NT2/D1 (cell line): Measurements from ENCODE around the gene GCLM.
"Not testable (repeated sequence)": the region's sequence is repeated elsewhere in the genome, so short reads cannot be mapped to it uniquely, and the experiment has no call there.

Experiments
- DNase-seq: peaks from one replicate; pipeline ENCODE4 v3.0.0-alpha.2; 2011; ENCODE audit warnings: low read depth, low spot score
- H3K27me3 ChIP-seq: 2 replicates; pipeline ENCODE4 v1.6.0; 2011; ENCODE audit warnings: mild to moderate bottlenecking; ENCODE audit not compliant: insufficient read length, insufficient read depth
- H3K36me3 ChIP-seq: 2 replicates; pipeline ENCODE4 v1.6.1; 2011; ENCODE audit warnings: mild to moderate bottlenecking, low read length, mixed read lengths; ENCODE audit not compliant: insufficient read depth, insufficient read length
- H3K4me1 ChIP-seq: 2 replicates; pipeline ENCODE4 v1.5.1; 2011; ENCODE audit not compliant: insufficient read depth, insufficient read length
- H3K4me3 ChIP-seq: 2 replicates; pipeline ENCODE4 v1.5.1; 2011; ENCODE audit warnings: low read depth; ENCODE audit not compliant: insufficient read length
- H3K9ac ChIP-seq: 2 replicates; pipeline ENCODE4 v1.6.0; 2011; ENCODE audit warnings: low read depth; ENCODE audit not compliant: insufficient read length
- H3K9me3 ChIP-seq: 2 replicates; pipeline ENCODE4 v1.5.1; 2011; ENCODE audit warnings: mild to moderate bottlenecking, low read length; ENCODE audit not compliant: insufficient read depth
- SUZ12 ChIP-seq: IDR thresholded peaks from 2 replicates; pipeline ENCODE4 v1.6.1; 2011; ENCODE audit not compliant: insufficient read length, insufficient read depth; ENCODE audit errors: extremely low read depth
- YY1 ChIP-seq: IDR thresholded peaks from 2 replicates; pipeline ENCODE4 v1.6.1; 2011; ENCODE audit not compliant: insufficient read length, insufficient read depth
- ZNF274 ChIP-seq: IDR thresholded peaks from 2 replicates; pipeline ENCODE4 v1.6.1; 2011; ENCODE audit warnings: mild to moderate bottlenecking, low read depth, low read length

The GCLM gene

GRCh38 chr1:93871366-93871765 lies 37.9 kb downstream of the GCLM start:
- H3K27me3 ChIP-seq = no peaks in the 10 kb centered on the region

GRCh38 chr1:93869653-93870052 lies 39.6 kb downstream of the GCLM start:
- no peaks in the 10 kb centered on the region for H3K4me1 ChIP-seq
- H3K9me3 ChIP-seq = no peaks in the 10 kb centered on the region
- DNase-seq = no peak
- H3K36me3 ChIP-seq = peaks cover 58% of the 10 kb centered on the region
- no peak overlapping the region for H3K4me3 ChIP-seq
- H3K27me3 ChIP-seq = no peaks in the 10 kb centered on the region
- no peak overlapping the region for H3K9ac ChIP-seq
- TF ChIP-seq SUZ12 = no peak
- TF ChIP-seq YY1 = no peak
- TF ChIP-seq ZNF274 = no peak

More at GRCh38 chr1:93871366-93871765, 37.9 kb downstream of the GCLM start:
- no peak overlapping the region for H3K4me3 ChIP-seq
- no peak for TF ChIP-seq ZNF274
- no peak for TF ChIP-seq YY1
- no peak for TF ChIP-seq SUZ12
- H3K9me3 ChIP-seq = no peaks in the 10 kb centered on the region
- no peak overlapping the region for H3K9ac ChIP-seq
- peaks cover 75% of the 10 kb centered on the region for H3K36me3 ChIP-seq
- no peak for DNase-seq
- H3K4me1 ChIP-seq = no peaks in the 10 kb centered on the region

- H3K4me1 ChIP-seq, H3K9ac ChIP-seq, H3K9me3 ChIP-seq, H3K4me3 ChIP-seq, DNase-seq, H3K27me3 ChIP-seq: not testable (repeated sequence)
- peaks cover 47% of the 10 kb centered on the region for H3K36me3 ChIP-seq
Observed at GRCh38 chr1:93868492-93868891, 40.7 kb downstream of the GCLM start.

GRCh38 chr1:93865253-93865652 lies 44.0 kb downstream of the GCLM start:
- Histone ChIP-seq H3K27me3 (no peaks in the 10 kb centered on the region), H3K9me3 (no peaks in the 10 kb centered on the region), H3K36me3 (peaks cover 15% of the 10 kb centered on the region), H3K4me1 (no peaks in the 10 kb centered on the region), H3K9ac (no peak overlapping the region), H3K4me3 (no peak overlapping the region)
- DNase-seq = no peak
- TF ChIP-seq YY1 (no peak), SUZ12 (no peak), ZNF274 (no peak)

GRCh38 chr1:93864175-93864574 lies 45.1 kb downstream of the GCLM start:
- Histone ChIP-seq H3K9me3 (no peaks in the 10 kb centered on the region), H3K4me1 (no peaks in the 10 kb centered on the region), H3K4me3 (no peak overlapping the region), H3K9ac (no peak overlapping the region), H3K27me3 (no peaks in the 10 kb centered on the region), H3K36me3 (peaks cover 5% of the 10 kb centered on the region)
- no peak for DNase-seq
- TF ChIP-seq YY1 (no peak), ZNF274 (no peak), SUZ12 (no peak)

GRCh38 chr1:93857653-93858052 lies 51.6 kb downstream of the GCLM start:
- not testable (repeated sequence) for DNase-seq, H3K36me3 ChIP-seq, H3K4me3 ChIP-seq, H3K27me3 ChIP-seq, H3K4me1 ChIP-seq, H3K9ac ChIP-seq
- peaks cover 15% of the 10 kb centered on the region for H3K9me3 ChIP-seq

GRCh38 chr1:93855983-93856382 lies 53.2 kb downstream of the GCLM start:
- H3K9me3 ChIP-seq = peaks cover 15% of the 10 kb centered on the region
- not testable (repeated sequence) for H3K9ac ChIP-seq, H3K36me3 ChIP-seq, H3K4me3 ChIP-seq, H3K27me3 ChIP-seq, H3K4me1 ChIP-seq, DNase-seq

- H3K4me3 ChIP-seq = no peak overlapping the region
- no peak overlapping the region for H3K9ac ChIP-seq
- H3K36me3 ChIP-seq = no peaks in the 10 kb centered on the region
- H3K9me3 ChIP-seq = peaks cover 32% of the 10 kb centered on the region
- H3K27me3 ChIP-seq = no peaks in the 10 kb centered on the region
- H3K4me1 ChIP-seq = no peaks in the 10 kb centered on the region
- no peak for DNase-seq
- TF ChIP-seq YY1 = no peak
- no peak for TF ChIP-seq ZNF274
- TF ChIP-seq SUZ12 = no peak
Observed at GRCh38 chr1:93853940-93854339, 55.3 kb downstream of the GCLM start.
